DOHH2 (cell line): Measurements from ENCODE around the gene UBL3.

Experiments
- H3F3A ChIP-seq: fragments of 200-600 bp; sonication (generic), shearing (Covaris generic); 2 replicates; pipeline ENCODE4 v1.6.0; 2016; ENCODE audit warnings: antibody characterized with exemption, mild to moderate bottlenecking; ENCODE audit not compliant: control insufficient read depth, insufficient read depth
- H3K27ac ChIP-seq: fragments of 200-600 bp; sonication (generic); 2 replicates; pipeline ENCODE4 v1.5.1; 2014; ENCODE audit warnings: low read depth, mild to moderate bottlenecking, low read length, moderate library complexity
- H3K27me3 ChIP-seq: fragments of 200-600 bp; sonication (generic); 2 replicates; pipeline ENCODE4 v1.6.1; 2014; ENCODE audit warnings: mild to moderate bottlenecking, low read length, mixed read lengths; ENCODE audit not compliant: control insufficient read depth
- H3K36me3 ChIP-seq: fragments of 200-600 bp; sonication (generic); 2 replicates; pipeline ENCODE4 v1.6.1; 2014; ENCODE audit warnings: mild to moderate bottlenecking, low read length, moderate library complexity, mixed read lengths; ENCODE audit not compliant: control insufficient read depth
- H3K4me1 ChIP-seq: fragments of 200-600 bp; sonication (generic); 2 replicates; pipeline ENCODE4 v1.6.1; 2014; ENCODE audit warnings: mild to moderate bottlenecking, low read length, mixed read lengths; ENCODE audit not compliant: control insufficient read depth
- H3K4me2 ChIP-seq: fragments of 200-600 bp; sonication (generic); 2 replicates; pipeline ENCODE4 v1.6.0; 2014; ENCODE audit warnings: mild to moderate bottlenecking, low read length, moderate library complexity
- H3K4me3 ChIP-seq: fragments of 200-600 bp; sonication (generic); 2 replicates; pipeline ENCODE4 v1.5.1; 2014; ENCODE audit warnings: mild to moderate bottlenecking, low read length, mixed read lengths
- H3K79me2 ChIP-seq: fragments of 200-600 bp; sonication (generic); 2 replicates; pipeline ENCODE4 v1.6.1; 2014; ENCODE audit warnings: mild to moderate bottlenecking, low read length, mixed read lengths; ENCODE audit not compliant: control insufficient read depth
- H3K9me2 ChIP-seq: fragments of 200-600 bp; sonication (generic); replicated peaks from 2 replicates; pipeline ENCODE4 v1.6.1; 2014; ENCODE audit warnings: mild to moderate bottlenecking, low read length, mixed read lengths; ENCODE audit not compliant: control insufficient read depth
- H3K9me3 ChIP-seq: fragments of 200-600 bp; sonication (generic); 2 replicates; pipeline ENCODE4 v1.6.1; 2014; ENCODE audit warnings: antibody characterized with exemption, low read length, mixed read lengths; ENCODE audit not compliant: control insufficient read depth, insufficient read depth
- H4K20me1 ChIP-seq: fragments of 200-600 bp; sonication (generic); 2 replicates; pipeline ENCODE4 v1.6.0; 2014; ENCODE audit warnings: low read depth, mild to moderate bottlenecking, antibody characterized with exemption, low read length, moderate library complexity; ENCODE audit not compliant: control insufficient read depth, insufficient read depth
- EZH2phosphoT487 ChIP-seq: fragments of 200-600 bp; sonication (generic); IDR thresholded peaks from 2 replicates; pipeline ENCODE4 v1.6.1; 2017; ENCODE audit warnings: borderline replicate concordance, mild to moderate bottlenecking, antibody characterized with exemption, low read length, moderate library complexity, mixed read lengths
- TF ChIP-seq, protein P1 (sequence below): fragments of 200-600 bp; sonication (generic); IDR thresholded peaks from one replicate; pipeline ENCODE4 v1.5.1; 2014; ENCODE audit warnings: antibody characterized with exemption, mild to moderate bottlenecking, low read depth, low read length; ENCODE audit not compliant: poor library complexity, severe bottlenecking

UBL3 gene

DNA sequence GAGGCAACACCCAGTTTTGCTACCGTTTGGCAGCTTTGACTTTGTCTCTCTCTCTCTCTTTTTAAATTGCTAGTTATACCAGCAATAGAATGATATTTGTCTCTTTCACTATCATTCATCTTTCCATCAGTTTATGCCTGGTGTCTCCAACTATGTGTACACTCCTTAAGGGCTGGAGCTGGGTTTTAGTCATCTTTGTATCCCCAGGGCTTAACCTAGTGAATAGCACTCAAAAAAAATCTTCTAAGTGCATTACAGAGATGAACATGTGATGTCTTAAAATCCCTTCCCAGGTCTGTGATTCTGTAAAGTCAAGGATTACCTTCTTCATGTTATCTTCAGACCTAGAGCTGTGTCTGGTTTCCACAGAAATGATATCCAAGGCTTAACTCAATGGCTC, 7.8 kb upstream of the UBL3 start:
- Histone ChIP-seq H3K27me3 (peaks cover 15% of the 10 kb centered on the region; the same call in 1 of the 2 replicates), H3K4me3 (no peak overlapping the region), H3K36me3 (no peaks in the 10 kb centered on the region), H3K9me3 (no peaks in the 10 kb centered on the region), H3K27ac (no peak overlapping the region), H4K20me1 (no peaks in the 10 kb centered on the region), H3K79me2 (no peaks in the 10 kb centered on the region), H3K4me1 (no peaks in the 10 kb centered on the region), H3K4me2 (no peak overlapping the region), H3K9me2 (no peaks in the 10 kb centered on the region), H3F3A (no peaks in the 10 kb centered on the region)
- no peak for TF ChIP-seq EZH2phosphoT487
- TF ChIP-seq, protein P1, sequence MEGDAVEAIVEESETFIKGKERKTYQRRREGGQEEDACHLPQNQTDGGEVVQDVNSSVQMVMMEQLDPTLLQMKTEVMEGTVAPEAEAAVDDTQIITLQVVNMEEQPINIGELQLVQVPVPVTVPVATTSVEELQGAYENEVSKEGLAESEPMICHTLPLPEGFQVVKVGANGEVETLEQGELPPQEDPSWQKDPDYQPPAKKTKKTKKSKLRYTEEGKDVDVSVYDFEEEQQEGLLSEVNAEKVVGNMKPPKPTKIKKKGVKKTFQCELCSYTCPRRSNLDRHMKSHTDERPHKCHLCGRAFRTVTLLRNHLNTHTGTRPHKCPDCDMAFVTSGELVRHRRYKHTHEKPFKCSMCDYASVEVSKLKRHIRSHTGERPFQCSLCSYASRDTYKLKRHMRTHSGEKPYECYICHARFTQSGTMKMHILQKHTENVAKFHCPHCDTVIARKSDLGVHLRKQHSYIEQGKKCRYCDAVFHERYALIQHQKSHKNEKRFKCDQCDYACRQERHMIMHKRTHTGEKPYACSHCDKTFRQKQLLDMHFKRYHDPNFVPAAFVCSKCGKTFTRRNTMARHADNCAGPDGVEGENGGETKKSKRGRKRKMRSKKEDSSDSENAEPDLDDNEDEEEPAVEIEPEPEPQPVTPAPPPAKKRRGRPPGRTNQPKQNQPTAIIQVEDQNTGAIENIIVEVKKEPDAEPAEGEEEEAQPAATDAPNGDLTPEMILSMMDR: no peak

DNA sequence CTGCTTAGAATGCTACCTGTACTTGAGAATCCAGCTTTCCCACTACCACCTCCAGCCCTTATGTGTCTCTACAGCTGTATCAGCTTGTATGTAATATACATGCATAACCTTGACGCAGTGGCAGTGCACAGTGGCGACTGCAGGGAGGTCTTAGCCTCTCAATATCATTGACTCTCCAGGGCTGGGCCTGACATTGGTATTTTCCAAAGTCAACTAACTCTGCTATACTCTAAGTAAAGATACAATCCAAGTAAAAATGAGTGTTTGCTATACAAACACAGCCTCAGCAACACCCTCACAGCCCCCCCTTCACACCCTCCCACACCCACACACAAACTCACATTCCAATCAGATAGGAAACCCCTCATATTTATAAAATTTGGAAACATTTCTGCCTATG, 6.7 kb upstream of the UBL3 start:
- Histone ChIP-seq H3K4me1 (no peaks in the 10 kb centered on the region), H3K9me3 (no peaks in the 10 kb centered on the region), H4K20me1 (no peaks in the 10 kb centered on the region), H3K4me3 (no peak overlapping the region), H3K36me3 (no peaks in the 10 kb centered on the region), H3K79me2 (no peaks in the 10 kb centered on the region), H3K27me3 (peaks cover 13% of the 10 kb centered on the region; the same call in 1 of the 2 replicates), H3F3A (no peaks in the 10 kb centered on the region), H3K9me2 (no peaks in the 10 kb centered on the region), H3K4me2 (no peak overlapping the region), H3K27ac (no peak overlapping the region)
- TF ChIP-seq EZH2phosphoT487: no peak
- TF ChIP-seq, protein P1: no peak

DNA sequence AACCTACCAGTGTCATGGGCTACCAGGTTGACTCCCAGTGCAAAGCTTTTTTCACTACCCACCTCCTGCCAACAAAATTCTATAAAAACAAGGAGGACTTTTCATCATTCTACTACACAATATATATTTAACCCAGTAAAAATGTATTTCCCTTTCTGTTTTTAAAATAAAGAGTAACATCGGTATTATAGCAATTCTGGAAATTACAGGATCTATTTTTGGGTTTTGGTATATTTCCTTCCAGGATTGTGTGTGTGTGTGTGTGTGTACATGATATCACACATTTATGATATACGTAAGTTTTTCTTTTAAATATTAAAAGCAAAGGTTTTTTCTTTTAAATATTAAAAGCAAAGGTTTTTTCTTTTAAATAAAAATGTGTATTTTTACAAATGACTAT, 6.0 kb upstream of the UBL3 start:
- TF ChIP-seq, protein P1: no peak
- TF ChIP-seq EZH2phosphoT487: no peak
- H3K79me2 ChIP-seq: no peaks in the 10 kb centered on the region
- no peaks in the 10 kb centered on the region for H3K9me3 ChIP-seq
- H4K20me1 ChIP-seq: no peaks in the 10 kb centered on the region
- no peak overlapping the region for H3K4me2 ChIP-seq
- no peaks in the 10 kb centered on the region for H3F3A ChIP-seq
- no peaks in the 10 kb centered on the region for H3K9me2 ChIP-seq
- H3K27ac ChIP-seq: no peak overlapping the region
- no peaks in the 10 kb centered on the region for H3K36me3 ChIP-seq
- H3K27me3 ChIP-seq: peaks cover 13% of the 10 kb centered on the region; the same call in 1 of the 2 replicates
- H3K4me3 ChIP-seq: no peak overlapping the region
- no peaks in the 10 kb centered on the region for H3K4me1 ChIP-seq
